Kidney (tissue), 14 donors: ENCODE results near the gene NFIA. TPM values are rescaled to one million over a fixed set of nuclear protein-coding genes. Genes with fewer than 3 reads are reported as not detected.

Experiments
- DNase-seq, 5 donors: peaks; one replicate each; pipeline ENCODE4 v3.0.0-alpha.2; 2013 to 2020
- FAIRE-seq: peaks from 2 replicates; lab custom pipeline; 2012; peaks lifted over from hg19 to GRCh38; lab: Jason Lieb, UNC
- H3K27ac ChIP-seq, 2 donors: one replicate each; pipeline ENCODE4 v1.7.0; 2013; ENCODE audit warnings: low read depth in 2 of 2, low read length in 2 of 2, inconsistent platforms in 1 of 2
- H3K27me3 ChIP-seq: one replicate; pipeline ENCODE4 v1.7.1; 2013; ENCODE audit warnings: low read length, inconsistent platforms; ENCODE audit not compliant: control insufficient read depth, insufficient read depth
- H3K36me3 ChIP-seq, 3 donors: one replicate each; pipeline versions ENCODE4 v1.7.0 to v1.7.1; 2013; ENCODE audit warnings: low read length in 3 of 3, control low read depth in 1 of 3, inconsistent platforms in 1 of 3; ENCODE audit not compliant: insufficient read depth in 3 of 3, control insufficient read depth in 2 of 3
- H3K4me1 ChIP-seq, 3 donors: one replicate each; pipeline versions ENCODE4 v1.7.0 to v1.7.1; 2013; ENCODE audit warnings: low read length in 3 of 3, inconsistent platforms in 1 of 3, low read depth in 1 of 3; ENCODE audit not compliant: control insufficient read depth in 2 of 3, insufficient read depth in 2 of 3
- H3K4me3 ChIP-seq, 3 donors: one replicate each; pipeline versions ENCODE4 v1.7.0 to v1.8.1; 2013; ENCODE audit warnings: low read length in 3 of 3, control low read depth in 1 of 3, inconsistent platforms in 1 of 3
- H3K9ac ChIP-seq, 3 donors: one replicate each; pipeline versions ENCODE4 v1.7.0 to v1.7.1; 2013; ENCODE audit warnings: low read length in 3 of 3, control low read depth in 1 of 3, inconsistent platforms in 1 of 3
- H3K9me3 ChIP-seq, 3 donors: one replicate each; pipeline versions ENCODE4 v1.7.0 to v1.7.1; 2013; ENCODE audit warnings: low read length in 3 of 3, control low read depth in 1 of 3, inconsistent platforms in 1 of 3; ENCODE audit not compliant: control insufficient read depth in 2 of 3, insufficient read depth in 1 of 3
- intact Hi-C: fragments of 100-400 bp; cut with DNase I; formaldehyde crosslinking; loops from one replicate; pipeline ENCODE4 v1.11.1; 2022
- polyA plus RNA-seq: library from polyadenylated mRNA; stranded (reverse); fragments of 350-450 nt; fragmentation: Illumina TruSeq; extraction: RNeasy Lipid Tissue Mini Kit (QIAGEN cat#74804); gene quantifications from one replicate; pipeline ENCODE4 v1.2.3, GENCODE V29; 2014; ENCODE audit warnings: low read depth, low replicate concordance; ENCODE audit not compliant: insufficient read depth
- total RNA-seq: library from RNA; stranded (reverse); fragmentation: NEBNext Ultra II Directional; extraction: Animal tissue kit (Norgen Biotek cat#: 25700); gene quantifications from one replicate; pipeline ENCODE4 v1.2.1, GENCODE V29; 2021
- TF ChIP-seq, protein P1 (sequence below): IDR thresholded peaks from 3 replicates; pipeline ENCODE4 v1.5.1; 2012; ENCODE audit warnings: mild to moderate bottlenecking, moderate library complexity, borderline replicate concordance; ENCODE audit not compliant: insufficient read depth; ENCODE audit errors: extremely low read depth
- donor health status: control.
- donor health status: control.
- donor health status: control.
- donor health status: control.
- donor health status: control.
- donor health status: DM: yes; HTN: yes; CAD: no.
- donor health status: Normal renal cell carcinoma (clear cell type).

NFIA gene
- total and polyA plus RNA-seq, 2 donors from 2014 or later = 4.8 to 87.5 TPM

DNA sequence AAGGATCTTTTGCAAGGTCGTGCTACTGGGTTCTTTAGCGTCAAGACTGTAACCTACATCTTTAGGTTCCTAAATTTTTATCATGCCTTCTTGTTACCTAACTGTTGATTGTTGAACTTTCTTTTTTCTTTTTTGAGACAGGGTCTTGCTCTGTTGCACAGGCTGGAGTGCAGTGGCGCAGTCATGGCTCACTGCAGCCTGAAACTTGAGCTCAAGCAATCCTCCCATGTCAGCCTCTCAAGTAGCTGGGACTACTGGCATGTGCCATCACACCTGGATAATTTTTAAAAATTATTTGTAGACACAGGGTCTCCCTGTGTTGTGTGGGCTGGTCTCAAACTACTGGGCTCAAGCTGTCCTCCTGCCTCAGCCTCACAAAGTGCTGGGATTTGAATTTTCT lies 52.9 kb downstream of the NFIA start:
- Histone ChIP-seq H3K27me3 (no peaks in the 10 kb centered on the region), H3K36me3 (no peaks in the 10 kb centered on the region), H3K27ac (no peak overlapping the region), H3K9ac (no peak overlapping the region), H3K9me3 (no peaks in the 10 kb centered on the region), H3K4me3 (no peak overlapping the region), H3K4me1 (peaks cover 0 to 8% (median 4%) of the 10 kb centered on the region in 3 donors)
- intact Hi-C loops = no loop called here
- TF ChIP-seq, protein P1, sequence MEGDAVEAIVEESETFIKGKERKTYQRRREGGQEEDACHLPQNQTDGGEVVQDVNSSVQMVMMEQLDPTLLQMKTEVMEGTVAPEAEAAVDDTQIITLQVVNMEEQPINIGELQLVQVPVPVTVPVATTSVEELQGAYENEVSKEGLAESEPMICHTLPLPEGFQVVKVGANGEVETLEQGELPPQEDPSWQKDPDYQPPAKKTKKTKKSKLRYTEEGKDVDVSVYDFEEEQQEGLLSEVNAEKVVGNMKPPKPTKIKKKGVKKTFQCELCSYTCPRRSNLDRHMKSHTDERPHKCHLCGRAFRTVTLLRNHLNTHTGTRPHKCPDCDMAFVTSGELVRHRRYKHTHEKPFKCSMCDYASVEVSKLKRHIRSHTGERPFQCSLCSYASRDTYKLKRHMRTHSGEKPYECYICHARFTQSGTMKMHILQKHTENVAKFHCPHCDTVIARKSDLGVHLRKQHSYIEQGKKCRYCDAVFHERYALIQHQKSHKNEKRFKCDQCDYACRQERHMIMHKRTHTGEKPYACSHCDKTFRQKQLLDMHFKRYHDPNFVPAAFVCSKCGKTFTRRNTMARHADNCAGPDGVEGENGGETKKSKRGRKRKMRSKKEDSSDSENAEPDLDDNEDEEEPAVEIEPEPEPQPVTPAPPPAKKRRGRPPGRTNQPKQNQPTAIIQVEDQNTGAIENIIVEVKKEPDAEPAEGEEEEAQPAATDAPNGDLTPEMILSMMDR = no peak
- no peak for FAIRE-seq
- peak in 4 of 5 donors; percentile 54 to 75 (median 66) for DNase-seq

GRCh38 chr1:61138305-61138704 lies 55.9 kb downstream of the NFIA start:
- DNase-seq (no peak), FAIRE-seq (no peak)
- TF ChIP-seq, protein P1 = no peak
- Histone ChIP-seq H3K36me3 (no peaks in the 10 kb centered on the region), H3K9me3 (no peaks in the 10 kb centered on the region), H3K4me1 (peaks cover 0 to 6% (median 4%) of the 10 kb centered on the region in 3 donors), H3K9ac (no peak overlapping the region), H3K4me3 (no peak overlapping the region), H3K27ac (no peak overlapping the region), H3K27me3 (no peaks in the 10 kb centered on the region)
- intact Hi-C loops = no loop called here

GRCh38 chr1:61138921-61139774 lies 56.8 kb downstream of the NFIA start:
- TF ChIP-seq, protein P1 = no peak
- H3K9me3 ChIP-seq = no peaks in the 10 kb centered on the region
- no peaks in the 10 kb centered on the region for H3K36me3 ChIP-seq
- intact Hi-C loops = no loop called here
- no peak overlapping the region for H3K27ac ChIP-seq
- no peak for DNase-seq
- H3K4me3 ChIP-seq = no peak overlapping the region
- H3K4me1 ChIP-seq = peaks cover 0 to 6% (median 4%) of the 10 kb centered on the region in 3 donors
- H3K27me3 ChIP-seq = no peaks in the 10 kb centered on the region
- no peak overlapping the region for H3K9ac ChIP-seq
- no peak for FAIRE-seq
